Calu3 (cell line): ENCODE data around the gene SRSF4. TPM values are rescaled to one million over a fixed set of nuclear protein-coding genes. Genes with fewer than 3 reads are reported as not detected.

Source experiments
- BruUV-seq: library from RNA; stranded (reverse); fragments of 400-500 nt; replicated peaks from 2 replicates; lab custom pipeline; 2021; lab: Mats Ljungman, UMichigan
- CTCF ChIA-PET: fragments of 300-600 bp; sonication (Branson Sonifier 250); formaldehyde crosslinking; loops from one replicate; lab custom pipeline; 2022; ENCODE audit warnings: antibody characterized with exemption; lab: Charles Lee
- DNase-seq: peaks from one replicate; pipeline ENCODE4 v3.0.0; 2022
- H3K27ac Mint-ChIP-seq: one replicate; pipeline ENCODE4 v1.8.0; 2022; ENCODE audit warnings: mixed read lengths; ENCODE audit not compliant: unreplicated experiment
- H3K27me3 Mint-ChIP-seq: one replicate; pipeline ENCODE4 v1.8.0; 2022; ENCODE audit warnings: mixed read lengths; ENCODE audit not compliant: unreplicated experiment
- H3K36me3 Mint-ChIP-seq: one replicate; pipeline ENCODE4 v1.8.0; 2022; ENCODE audit warnings: mild to moderate bottlenecking, moderate library complexity, mixed read lengths; ENCODE audit not compliant: insufficient read depth, unreplicated experiment
- H3K4me1 Mint-ChIP-seq: one replicate; pipeline ENCODE4 v1.8.0; 2022; ENCODE audit warnings: mild to moderate bottlenecking, low read depth, mixed read lengths; ENCODE audit not compliant: unreplicated experiment
- H3K4me3 Mint-ChIP-seq: one replicate; pipeline ENCODE4 v1.8.0; 2022; ENCODE audit warnings: mild to moderate bottlenecking, low read depth, moderate library complexity, mixed read lengths; ENCODE audit not compliant: unreplicated experiment
- H3K9me3 Mint-ChIP-seq: one replicate; pipeline ENCODE4 v1.8.0; 2022; ENCODE audit warnings: low read depth, mixed read lengths; ENCODE audit not compliant: unreplicated experiment
- CTCF ChIP-seq: fragments of 200-600 bp; IDR thresholded peaks from one replicate; pipeline ENCODE4 v1.8.0; 2022; ENCODE audit warnings: antibody characterized with exemption; ENCODE audit not compliant: unreplicated experiment
- intact Hi-C: fragments of 100-400 bp; cut with micrococcal nuclease; formaldehyde crosslinking; loops from one replicate; pipeline ENCODE4 v1.10.0; 2022; ENCODE audit not compliant: unreplicated experiment
- total RNA-seq: library from RNA; stranded (reverse); gene quantifications from 2 replicates; pipeline ENCODE4 v1.2.3, GENCODE V29; 2022

Gene SRSF4
- total RNA-seq, 1 experiment from 2014 or later: 65.4 TPM

GRCh38 chr1:29120367-29120766 is 61.3 kb downstream of the SRSF4 start:
- H3K27me3 Mint-ChIP-seq: peaks cover 17% of the 10 kb centered on the region
- no peak for DNase-seq
- intact Hi-C loops: no loop called here
- H3K4me3 Mint-ChIP-seq: no peak overlapping the region
- H3K4me1 Mint-ChIP-seq: no peaks in the 10 kb centered on the region
- no peaks in the 10 kb centered on the region for H3K9me3 Mint-ChIP-seq
- H3K27ac Mint-ChIP-seq: no peak overlapping the region
- TF ChIP-seq CTCF: no peak
- BruUV-seq: no TSS peak
- peaks cover 26% of the 10 kb centered on the region for H3K36me3 Mint-ChIP-seq
- CTCF ChIA-PET: no interaction called here

GRCh38 chr1:29119121-29119929 is 62.4 kb downstream of the SRSF4 start:
- peaks cover 27% of the 10 kb centered on the region for H3K36me3 Mint-ChIP-seq
- BruUV-seq: no TSS peak
- no peak for TF ChIP-seq CTCF
- H3K27me3 Mint-ChIP-seq: peaks cover 10% of the 10 kb centered on the region
- no peaks in the 10 kb centered on the region for H3K4me1 Mint-ChIP-seq
- no peak overlapping the region for H3K27ac Mint-ChIP-seq
- H3K4me3 Mint-ChIP-seq: no peak overlapping the region
- intact Hi-C loops: no loop called here
- no peaks in the 10 kb centered on the region for H3K9me3 Mint-ChIP-seq
- CTCF ChIA-PET: no interaction called here
- DNase-seq: no peak

GRCh38 chr1:29117381-29117780 is 64.3 kb downstream of the SRSF4 start:
- H3K9me3 Mint-ChIP-seq: no peaks in the 10 kb centered on the region
- DNase-seq: no peak
- TF ChIP-seq CTCF: no peak
- peaks cover 10% of the 10 kb centered on the region for H3K27me3 Mint-ChIP-seq
- H3K4me1 Mint-ChIP-seq: no peaks in the 10 kb centered on the region
- BruUV-seq: no TSS peak
- no peak overlapping the region for H3K4me3 Mint-ChIP-seq
- CTCF ChIA-PET: no interaction called here
- intact Hi-C loops: no loop called here
- peaks cover 35% of the 10 kb centered on the region for H3K36me3 Mint-ChIP-seq
- H3K27ac Mint-ChIP-seq: no peak overlapping the region

GRCh38 chr1:29114654-29115053 is 67.0 kb downstream of the SRSF4 start:
- TF ChIP-seq CTCF: no peak
- no peaks in the 10 kb centered on the region for H3K27me3 Mint-ChIP-seq
- no peak for DNase-seq
- CTCF ChIA-PET: no interaction called here
- intact Hi-C loops: no loop called here
- H3K9me3 Mint-ChIP-seq: no peaks in the 10 kb centered on the region
- H3K4me1 Mint-ChIP-seq: no peaks in the 10 kb centered on the region
- no peak overlapping the region for H3K4me3 Mint-ChIP-seq
- peaks cover 41% of the 10 kb centered on the region for H3K36me3 Mint-ChIP-seq
- H3K27ac Mint-ChIP-seq: no peak overlapping the region
- no TSS peak for BruUV-seq
